ENCODE results near the gene MAFG. TPM values are rescaled to one million over a fixed set of nuclear protein-coding genes. Genes with fewer than 3 reads are reported as not detected.

The MAFG gene
- total RNA-seq, 1 experiment from 2014 or later = 31.4 TPM

DNA sequence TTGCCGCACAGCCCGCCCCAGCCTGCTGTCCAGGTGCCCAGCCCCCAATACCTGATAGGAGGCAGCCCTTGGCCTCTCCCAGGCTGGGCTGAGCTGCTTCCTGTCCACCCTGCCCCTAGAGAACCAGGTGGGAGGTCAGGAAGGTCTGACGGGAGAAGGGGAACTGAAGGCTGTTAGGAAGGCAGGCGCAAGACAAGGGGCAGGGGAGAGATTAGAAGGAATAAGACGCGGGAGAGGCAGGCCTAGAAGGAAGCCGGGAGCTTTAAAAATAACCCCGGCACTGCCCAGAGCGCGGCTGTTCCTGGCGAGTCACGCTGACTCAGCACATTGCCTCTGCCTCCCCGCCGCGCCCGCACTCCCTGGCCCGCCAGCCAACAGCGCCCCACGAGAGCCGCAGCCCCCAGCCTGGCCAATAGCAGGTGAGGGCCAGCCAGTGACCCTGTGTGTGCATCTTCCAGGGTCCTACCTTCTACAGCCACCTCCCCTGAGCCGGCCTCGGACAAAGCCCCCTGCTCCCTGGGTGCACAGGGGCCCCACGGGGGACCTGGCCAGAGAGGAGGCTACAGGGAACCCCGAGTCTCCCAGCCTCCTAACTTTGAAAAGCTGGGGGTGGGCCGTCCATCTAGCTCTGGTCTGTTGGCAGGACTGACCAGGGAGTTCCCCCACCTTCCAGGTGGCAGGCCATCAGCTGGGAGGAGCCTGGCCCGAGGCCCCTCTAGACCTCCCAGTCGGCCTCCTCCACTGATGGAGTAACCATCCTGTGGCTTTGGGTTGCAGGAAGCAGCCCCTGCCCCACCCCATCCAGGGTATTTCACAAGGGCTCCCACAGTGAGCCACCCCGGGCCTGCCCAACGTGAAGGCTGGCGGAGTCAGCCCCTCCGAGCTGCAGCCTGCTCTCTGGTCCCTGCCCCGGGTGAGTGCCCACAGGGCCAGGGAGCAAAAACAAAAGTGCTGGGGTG lies 4.0 kb downstream of the MAFG start:
- no peak overlapping the region for H4K5ac ChIP-seq (ENCODE audit: insufficient read length, low read depth, low read length)
- H3K79me2 ChIP-seq (ENCODE audit: insufficient read depth, low read length) = peaks cover 22% of the 10 kb centered on the region; the same call in 1 of the 2 replicates
- H2BK5ac ChIP-seq (ENCODE audit: insufficient read length, low read length) = no peak overlapping the region
- H3K27me3 ChIP-seq (ENCODE audit: insufficient read depth, low read length) = no peaks in the 10 kb centered on the region
- H3K27ac Mint-ChIP-seq = peak overlapping the region; percentile 97 to 99 (median 98)
- no peak overlapping the region for H3K9ac ChIP-seq (ENCODE audit: extremely low read depth, insufficient read length, low read length)
- TF ChIP-seq, protein P1, sequence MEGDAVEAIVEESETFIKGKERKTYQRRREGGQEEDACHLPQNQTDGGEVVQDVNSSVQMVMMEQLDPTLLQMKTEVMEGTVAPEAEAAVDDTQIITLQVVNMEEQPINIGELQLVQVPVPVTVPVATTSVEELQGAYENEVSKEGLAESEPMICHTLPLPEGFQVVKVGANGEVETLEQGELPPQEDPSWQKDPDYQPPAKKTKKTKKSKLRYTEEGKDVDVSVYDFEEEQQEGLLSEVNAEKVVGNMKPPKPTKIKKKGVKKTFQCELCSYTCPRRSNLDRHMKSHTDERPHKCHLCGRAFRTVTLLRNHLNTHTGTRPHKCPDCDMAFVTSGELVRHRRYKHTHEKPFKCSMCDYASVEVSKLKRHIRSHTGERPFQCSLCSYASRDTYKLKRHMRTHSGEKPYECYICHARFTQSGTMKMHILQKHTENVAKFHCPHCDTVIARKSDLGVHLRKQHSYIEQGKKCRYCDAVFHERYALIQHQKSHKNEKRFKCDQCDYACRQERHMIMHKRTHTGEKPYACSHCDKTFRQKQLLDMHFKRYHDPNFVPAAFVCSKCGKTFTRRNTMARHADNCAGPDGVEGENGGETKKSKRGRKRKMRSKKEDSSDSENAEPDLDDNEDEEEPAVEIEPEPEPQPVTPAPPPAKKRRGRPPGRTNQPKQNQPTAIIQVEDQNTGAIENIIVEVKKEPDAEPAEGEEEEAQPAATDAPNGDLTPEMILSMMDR (conservative IDR thresholded peaks at IDR 0.05) = no peak
- H3K14ac ChIP-seq (ENCODE audit: insufficient read depth, low read length) = no peak overlapping the region; the same call in 1 of the 2 replicates
- H3K9me3 ChIP-seq (ENCODE audit: control insufficient read depth, low read depth, low read length) = no peaks in the 10 kb centered on the region
- H3K9me3 Mint-ChIP-seq = no peaks in the 10 kb centered on the region
- no peak overlapping the region for H3K23ac ChIP-seq (ENCODE audit: insufficient read length, low read depth, low read length)
- H2BK12ac ChIP-seq (ENCODE audit: insufficient read length, low read depth, low read length) = no peak overlapping the region
- peaks cover 33 to 35% of the 10 kb centered on the region in 2 experiments for H3K4me1 Mint-ChIP-seq
- peak; percentile 84 for DNase-seq
- no CpG with 5 or more reads among the region's 32 CpGs for WGBS (ENCODE audit: extremely low coverage, insufficient read length, low lambda C conversion rate)
- H3K4me3 Mint-ChIP-seq = peak overlapping the region; percentile 53 to 79
- peaks cover under 1% of the 10 kb centered on the region; the same call in 1 of the 2 replicates for H3K27me3 Mint-ChIP-seq (ENCODE audit: low read depth)
- H3K4me1 ChIP-seq (ENCODE audit: insufficient read depth, low read length) = peaks cover 3% of the 10 kb centered on the region; the same call in 1 of the 2 replicates
- H3K23me2 ChIP-seq (ENCODE audit: insufficient read length, low read depth, low read length, poor library complexity, severe bottlenecking) = peaks cover 11% of the 10 kb centered on the region
- peaks cover 12 to 33% (median 25%) of the 10 kb centered on the region in 3 experiments; a peak in 6 of 7 replicates for H3K36me3 Mint-ChIP-seq (ENCODE audit: insufficient read depth in 1 of 3, low read depth in 3 of 3)
- H3K79me1 ChIP-seq (ENCODE audit: insufficient read depth, low read depth, low read length, poor library complexity, severe bottlenecking) = peaks cover 5% of the 10 kb centered on the region
- no peak overlapping the region for H2BK15ac ChIP-seq (ENCODE audit: low read depth, low read length)
- no peak overlapping the region for H2BK120ac ChIP-seq (ENCODE audit: low read depth, low read length, poor library complexity, severe bottlenecking)
- H2AFZ ChIP-seq (ENCODE audit: low read length) = no peak overlapping the region
- H3K4me2 ChIP-seq (ENCODE audit: insufficient read depth, insufficient read length, low read length) = peak overlapping the region; percentile 37
- H3K56ac ChIP-seq (ENCODE audit: insufficient read length, low read depth, low read length) = no peak overlapping the region
- H4K8ac ChIP-seq (replicated peaks; ENCODE audit: insufficient read length, low read depth, low read length) = no peak overlapping the region
- no peak overlapping the region for H3T11ph ChIP-seq (ENCODE audit: low read length)
- no peak overlapping the region for H3K4ac ChIP-seq (ENCODE audit: low read depth, low read length)
- H3K18ac ChIP-seq (ENCODE audit: insufficient read length, low read depth, low read length) = no peak overlapping the region
- peak overlapping the region; percentile 17 for H3K27ac ChIP-seq (ENCODE audit: insufficient read length, low read depth, low read length)
- no peak overlapping the region for H2BK20ac ChIP-seq (ENCODE audit: low read depth, low read length, poor library complexity, severe bottlenecking)
- no peak overlapping the region for H4K91ac ChIP-seq (ENCODE audit: insufficient read length, low read depth, low read length)
- no peak overlapping the region for H2AK5ac ChIP-seq (ENCODE audit: insufficient read length, low read length)
- no peaks in the 10 kb centered on the region for H4K20me1 ChIP-seq (ENCODE audit: control insufficient read depth, insufficient read depth, insufficient read length)

All from H9 (cell line).